CD4-positive, alpha-beta T cell treated with Interleukin-1 beta for 1 hour (primary cell): ENCODE data around the gene DNM3.

ENCODE experiments used
- DNase-seq, 2 donors: peaks; one replicate each; pipeline ENCODE4 v3.0.0-alpha.2; 2020 to 2022

DNM3 gene

DNA sequence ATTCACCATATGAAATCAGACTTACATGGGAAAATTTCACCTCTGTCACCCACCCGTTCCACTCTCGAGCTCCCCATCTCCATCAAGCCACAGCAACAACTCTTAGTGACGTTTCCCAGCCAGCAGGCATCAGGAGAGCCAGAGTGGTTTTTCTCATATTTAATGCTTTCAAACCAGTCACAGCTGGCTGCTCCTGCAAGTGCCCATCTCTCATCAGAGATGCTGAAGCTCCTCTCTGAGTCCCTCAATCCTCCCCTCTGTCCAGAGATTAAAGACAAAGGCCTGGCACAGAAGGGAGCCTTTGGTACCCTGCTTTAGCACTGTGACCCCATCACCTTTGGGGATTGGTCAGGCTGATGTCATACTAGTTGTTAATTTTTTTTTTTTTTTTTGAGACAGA lies 277.3 kb downstream of the DNM3 start:
- no peak for DNase-seq

- no peak for DNase-seq
Observed at GRCh38 chr1:172119184-172119583, 277.9 kb downstream of the DNM3 start.

DNA sequence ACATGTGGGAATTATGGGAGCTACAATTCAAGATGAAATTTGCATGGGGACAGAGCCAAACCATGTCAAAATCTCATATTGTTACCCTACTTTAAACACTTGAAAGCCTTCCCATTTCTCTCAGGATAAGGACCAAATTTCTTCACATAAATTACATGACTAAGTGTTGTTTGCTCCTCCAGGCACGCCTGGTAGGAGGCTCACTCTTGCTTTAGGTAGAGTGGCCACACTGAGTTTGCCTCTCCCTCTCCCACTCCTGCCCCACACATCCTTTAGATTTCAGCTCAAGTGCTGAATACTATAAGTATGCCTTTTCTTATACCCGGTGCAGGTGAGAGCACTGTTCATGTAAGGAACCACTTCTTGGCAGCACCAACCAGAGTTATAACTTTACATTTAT lies 279.1 kb downstream of the DNM3 start:
- DNase-seq: no peak

- no peak for DNase-seq
Observed at GRCh38 chr1:172121081-172121717, 279.9 kb downstream of the DNM3 start.

- DNase-seq: no peak
Observed at GRCh38 chr1:172122381-172122780, 281.1 kb downstream of the DNM3 start.

- DNase-seq: no peak
Observed at GRCh38 chr1:172125250-172125649, 284.0 kb downstream of the DNM3 start.

- no peak for DNase-seq
Observed at GRCh38 chr1:172125812-172126430, 284.6 kb downstream of the DNM3 start.

- no peak for DNase-seq
Observed at GRCh38 chr1:172132836-172133235, 291.5 kb downstream of the DNM3 start.

DNA sequence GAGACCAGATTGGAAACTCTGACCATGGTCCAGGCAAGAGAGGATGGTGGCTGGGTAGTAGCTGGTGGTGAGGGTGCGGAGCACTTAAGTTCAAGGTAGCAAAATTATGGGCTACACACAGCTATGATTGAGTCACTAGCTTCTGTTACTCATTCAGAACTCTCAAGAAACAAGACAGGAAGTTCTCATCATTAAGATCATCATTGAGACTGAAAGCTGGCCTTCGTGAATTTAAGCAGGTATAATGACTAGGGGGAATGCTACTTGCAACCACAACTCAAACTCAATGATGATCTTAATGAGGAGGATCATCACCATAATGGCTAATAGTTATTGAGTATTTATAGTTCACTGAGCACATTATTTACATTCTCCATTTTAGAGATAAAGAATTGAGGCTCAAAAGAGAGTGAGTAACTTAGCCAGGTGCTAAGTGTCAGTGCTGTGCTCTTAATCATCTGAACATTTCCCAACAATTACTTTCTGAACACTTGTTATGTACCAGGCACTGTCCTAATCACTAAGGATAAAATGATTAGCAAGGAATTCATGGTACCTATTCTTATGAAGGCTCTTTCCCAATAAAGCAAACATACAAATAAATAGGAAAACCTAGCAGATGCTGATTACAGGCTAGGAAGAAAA lies 292.9 kb downstream of the DNM3 start:
- DNase-seq: no peak

- DNase-seq: peak; percentile 12 to 56
Observed at GRCh38 chr1:172135076-172135672, 293.9 kb downstream of the DNM3 start.

GRCh38 chr1:172135978-172136610 lies 294.8 kb downstream of the DNM3 start:
- DNase-seq: no peak

DNA sequence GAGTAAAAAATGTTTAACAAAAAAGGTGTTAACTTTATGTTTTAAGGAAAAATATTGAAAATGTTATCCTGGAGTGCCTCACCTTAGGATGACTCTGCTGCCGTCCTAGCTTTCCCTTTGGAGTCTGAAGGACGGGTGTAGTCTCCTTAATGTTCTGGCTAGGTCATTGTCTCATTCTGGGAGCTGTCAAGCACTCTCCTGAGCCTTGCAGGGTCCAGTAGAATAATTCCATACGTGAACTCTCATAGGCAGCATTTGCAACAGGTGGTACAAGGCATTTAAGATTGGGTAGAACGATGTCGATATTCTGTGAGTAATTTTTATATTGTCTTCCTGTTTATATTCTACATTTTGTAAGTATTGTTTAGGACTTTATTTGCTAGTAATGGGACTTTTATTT lies 295.6 kb downstream of the DNM3 start:
- no peak for DNase-seq

DNA sequence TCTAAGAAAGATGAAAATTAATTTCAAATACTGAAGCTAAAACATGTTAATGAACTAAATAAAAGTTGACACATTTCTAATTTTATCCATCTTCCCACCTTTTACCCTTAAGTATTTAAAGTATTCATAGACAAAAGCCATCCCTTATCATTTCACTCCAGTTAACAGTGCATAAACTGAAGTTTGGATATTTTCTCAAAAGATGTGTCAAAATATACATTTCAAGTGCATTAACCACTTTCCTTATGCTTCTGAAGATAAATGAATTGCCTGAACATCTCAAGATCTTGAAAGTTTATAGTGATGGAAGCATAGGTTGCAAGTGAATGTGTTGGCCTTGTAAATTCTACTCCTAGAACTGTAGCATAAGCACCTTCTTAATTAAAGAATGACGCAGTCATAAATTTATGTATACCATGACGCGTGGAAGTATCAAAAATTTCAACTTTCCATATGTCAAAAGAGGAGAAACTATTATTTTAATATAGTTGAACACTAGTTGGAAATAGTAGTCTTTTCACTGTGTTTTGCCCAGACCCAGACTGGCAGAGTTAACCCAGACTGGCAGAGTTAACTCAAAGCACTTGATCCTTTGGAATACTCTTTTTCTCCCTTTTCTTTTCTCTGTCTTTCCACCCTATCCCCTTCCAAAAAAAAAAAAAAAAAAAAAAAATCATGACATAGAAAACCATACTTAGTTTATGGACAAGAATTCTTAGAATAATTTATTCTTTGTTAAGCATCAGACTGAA lies 296.6 kb downstream of the DNM3 start:
- DNase-seq: no peak

GRCh38 chr1:172138634-172139033 lies 297.3 kb downstream of the DNM3 start:
- no peak for DNase-seq

GRCh38 chr1:172139196-172139595 lies 297.9 kb downstream of the DNM3 start:
- no peak for DNase-seq

- no peak for DNase-seq
Observed at GRCh38 chr1:172140072-172140471, 298.8 kb downstream of the DNM3 start.

DNA sequence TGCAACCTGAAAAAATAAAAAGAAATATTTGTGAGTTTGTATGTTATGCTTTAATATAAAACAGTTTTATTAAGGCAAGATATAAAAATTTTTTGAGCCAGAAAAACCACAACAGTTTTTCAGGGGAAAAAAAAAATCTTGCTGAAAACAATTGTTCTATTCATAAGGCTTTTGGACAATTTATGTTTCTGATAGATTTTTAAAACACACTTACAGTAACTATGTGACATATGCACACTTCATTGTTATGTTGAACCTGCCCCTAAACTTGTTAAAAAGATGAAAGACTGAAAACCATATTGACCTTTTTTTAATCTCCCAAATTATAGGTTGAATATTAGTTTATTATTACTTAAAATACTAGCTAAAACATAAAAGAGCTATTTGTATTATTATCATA lies 299.3 kb downstream of the DNM3 start:
- DNase-seq: no peak

- no peak for DNase-seq
Observed at GRCh38 chr1:172141341-172141881, 300.1 kb downstream of the DNM3 start.

DNA sequence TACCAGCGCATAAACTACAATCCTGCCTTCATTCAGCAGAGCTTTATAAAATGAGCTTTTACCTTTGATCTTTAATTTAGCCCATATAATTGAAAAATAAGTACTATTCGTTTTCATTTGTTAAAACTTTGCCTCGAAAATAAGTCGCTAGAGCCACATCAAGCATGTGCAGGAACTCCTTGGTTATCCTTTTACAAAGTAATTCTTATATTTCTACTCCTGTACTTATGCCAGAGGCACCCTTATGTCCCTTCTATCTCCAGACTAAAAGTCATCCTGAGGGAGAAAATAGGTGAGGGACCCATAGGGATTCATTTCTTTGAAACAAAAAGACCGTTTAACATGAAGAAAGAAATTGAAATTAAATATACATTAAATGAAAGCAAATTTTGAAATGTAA lies 301.0 kb downstream of the DNM3 start:
- DNase-seq: no peak

GRCh38 chr1:172143384-172144055 lies 302.2 kb downstream of the DNM3 start:
- DNase-seq: no peak

GRCh38 chr1:172144445-172145061 lies 303.3 kb downstream of the DNM3 start:
- DNase-seq: no peak
